ENCODE results near the gene L3MBTL4. TPM values are rescaled to one million over a fixed set of nuclear protein-coding genes. Genes with fewer than 3 reads are reported as not detected.

L3MBTL4 gene
- total RNA-seq, 2 experiments from 2014 or later = not detected

DNA sequence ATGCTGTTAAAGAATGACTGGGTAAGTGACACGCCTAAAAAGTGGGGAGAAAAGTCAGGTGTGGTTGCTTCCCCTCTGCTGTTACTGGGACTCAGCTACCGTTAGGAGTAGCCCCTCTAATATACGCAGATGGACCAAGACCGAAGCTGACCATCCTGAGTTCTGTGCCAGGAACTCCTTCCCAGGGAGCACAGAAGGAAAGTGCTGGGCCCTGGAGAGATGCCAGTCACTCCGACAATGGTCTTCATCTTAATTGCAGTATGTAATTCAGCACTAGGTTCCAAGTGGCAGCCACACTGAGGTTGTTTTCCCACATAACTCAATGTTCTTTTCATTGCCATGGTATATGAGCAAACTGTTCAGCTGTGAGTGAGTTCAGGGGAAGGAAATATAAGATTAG is 499.8 kb downstream of the L3MBTL4 start:
- no peaks in the 10 kb centered on the region for H3K36me3 ChIP-seq (ENCODE audit: insufficient read depth, low read length)
- no peak overlapping the region for H2AFZ ChIP-seq (ENCODE audit: low read length)
- DNase-seq (ENCODE audit: low spot score) = no peak
- H3K9me2 ChIP-seq (ENCODE audit: insufficient read depth, low read length) = no peaks in the 10 kb centered on the region
- intact Hi-C loops (cut with micrococcal nuclease; ENCODE audit: unreplicated experiment) = no loop called here
- H3K9me3 ChIP-seq (ENCODE audit: low read length) = no peaks in the 10 kb centered on the region
- H3K4me2 ChIP-seq (ENCODE audit: low read length) = no peak overlapping the region
- no peaks in the 10 kb centered on the region for H4K20me1 ChIP-seq (ENCODE audit: insufficient read depth, low read length)
- no peaks in the 10 kb centered on the region for H3K79me2 ChIP-seq (ENCODE audit: insufficient read depth, low read depth, low read length)
- H3K4me1 ChIP-seq (ENCODE audit: insufficient read depth, low read length, poor library complexity, severe bottlenecking) = no peaks in the 10 kb centered on the region
- no peak overlapping the region for H3K4me3 ChIP-seq (ENCODE audit: low read depth, low read length, poor library complexity, severe bottlenecking)
- BruUV-seq (replicated peaks) = no TSS peak
- POLR2A ChIA-PET = interaction anchor here (0.6 kb wide), 1 partner anchor 216 kb away, joined by 3 read pairs; no protein-coding TSS in a partner anchor
- CTCF ChIA-PET (ENCODE audit: unreplicated experiment) = no interaction called here
- no peak overlapping the region for H3K27ac ChIP-seq (ENCODE audit: low read depth, low read length, poor library complexity, severe bottlenecking)
- no peak for TF ChIP-seq EZH2phosphoT487 (IDR thresholded peaks at IDR 0.05; ENCODE audit: borderline replicate concordance, low read depth, low read length)
- TF ChIP-seq, protein P1, sequence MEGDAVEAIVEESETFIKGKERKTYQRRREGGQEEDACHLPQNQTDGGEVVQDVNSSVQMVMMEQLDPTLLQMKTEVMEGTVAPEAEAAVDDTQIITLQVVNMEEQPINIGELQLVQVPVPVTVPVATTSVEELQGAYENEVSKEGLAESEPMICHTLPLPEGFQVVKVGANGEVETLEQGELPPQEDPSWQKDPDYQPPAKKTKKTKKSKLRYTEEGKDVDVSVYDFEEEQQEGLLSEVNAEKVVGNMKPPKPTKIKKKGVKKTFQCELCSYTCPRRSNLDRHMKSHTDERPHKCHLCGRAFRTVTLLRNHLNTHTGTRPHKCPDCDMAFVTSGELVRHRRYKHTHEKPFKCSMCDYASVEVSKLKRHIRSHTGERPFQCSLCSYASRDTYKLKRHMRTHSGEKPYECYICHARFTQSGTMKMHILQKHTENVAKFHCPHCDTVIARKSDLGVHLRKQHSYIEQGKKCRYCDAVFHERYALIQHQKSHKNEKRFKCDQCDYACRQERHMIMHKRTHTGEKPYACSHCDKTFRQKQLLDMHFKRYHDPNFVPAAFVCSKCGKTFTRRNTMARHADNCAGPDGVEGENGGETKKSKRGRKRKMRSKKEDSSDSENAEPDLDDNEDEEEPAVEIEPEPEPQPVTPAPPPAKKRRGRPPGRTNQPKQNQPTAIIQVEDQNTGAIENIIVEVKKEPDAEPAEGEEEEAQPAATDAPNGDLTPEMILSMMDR (conservative IDR thresholded peaks at IDR 0.05; ENCODE audit: low read length) = no peak

DNA sequence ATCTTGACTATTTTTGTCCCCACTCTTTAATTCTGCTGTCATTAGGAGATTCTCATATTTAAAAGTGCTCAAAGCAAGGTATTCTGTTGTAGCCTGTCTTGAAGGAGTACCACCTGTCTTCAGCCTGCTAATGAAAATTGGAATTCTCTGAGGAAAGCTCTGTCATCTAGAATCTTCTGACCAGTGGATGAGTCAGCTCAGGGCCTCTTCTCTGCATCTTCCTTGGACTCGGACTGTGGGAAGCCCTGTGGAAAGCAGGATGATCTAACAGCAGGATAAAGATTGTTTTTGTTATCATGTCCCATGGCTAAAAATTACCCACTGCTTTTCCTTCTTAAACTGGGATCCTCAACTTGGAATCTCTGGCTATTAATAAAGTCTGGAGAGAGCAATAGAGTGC is 500.7 kb downstream of the L3MBTL4 start:
- no peaks in the 10 kb centered on the region for H3K79me2 ChIP-seq (ENCODE audit: insufficient read depth, low read depth, low read length)
- H3K4me1 ChIP-seq (ENCODE audit: insufficient read depth, low read length, poor library complexity, severe bottlenecking) = no peaks in the 10 kb centered on the region
- CTCF ChIA-PET (ENCODE audit: unreplicated experiment) = no interaction called here
- DNase-seq (ENCODE audit: low spot score) = no peak
- no peaks in the 10 kb centered on the region for H3K36me3 ChIP-seq (ENCODE audit: insufficient read depth, low read length)
- POLR2A ChIA-PET = interaction anchor here (0.6 to 0.7 kb wide), 2 partner anchors 10 to 12 kb away, joined by 3 read pairs; no protein-coding TSS in a partner anchor
- no peak overlapping the region for H3K4me2 ChIP-seq (ENCODE audit: low read length)
- H2AFZ ChIP-seq (ENCODE audit: low read length) = no peak overlapping the region
- intact Hi-C loops (cut with micrococcal nuclease; ENCODE audit: unreplicated experiment) = no loop called here
- H4K20me1 ChIP-seq (ENCODE audit: insufficient read depth, low read length) = no peaks in the 10 kb centered on the region
- TF ChIP-seq, protein P1 (conservative IDR thresholded peaks at IDR 0.05; ENCODE audit: low read length) = no peak
- TF ChIP-seq EZH2phosphoT487 (IDR thresholded peaks at IDR 0.05; ENCODE audit: borderline replicate concordance, low read depth, low read length) = no peak
- H3K4me3 ChIP-seq (ENCODE audit: low read depth, low read length, poor library complexity, severe bottlenecking) = no peak overlapping the region
- no peak overlapping the region for H3K27ac ChIP-seq (ENCODE audit: low read depth, low read length, poor library complexity, severe bottlenecking)
- BruUV-seq (replicated peaks) = no TSS peak
- H3K9me2 ChIP-seq (ENCODE audit: insufficient read depth, low read length) = no peaks in the 10 kb centered on the region
- H3K9me3 ChIP-seq (ENCODE audit: low read length) = no peaks in the 10 kb centered on the region

DNA sequence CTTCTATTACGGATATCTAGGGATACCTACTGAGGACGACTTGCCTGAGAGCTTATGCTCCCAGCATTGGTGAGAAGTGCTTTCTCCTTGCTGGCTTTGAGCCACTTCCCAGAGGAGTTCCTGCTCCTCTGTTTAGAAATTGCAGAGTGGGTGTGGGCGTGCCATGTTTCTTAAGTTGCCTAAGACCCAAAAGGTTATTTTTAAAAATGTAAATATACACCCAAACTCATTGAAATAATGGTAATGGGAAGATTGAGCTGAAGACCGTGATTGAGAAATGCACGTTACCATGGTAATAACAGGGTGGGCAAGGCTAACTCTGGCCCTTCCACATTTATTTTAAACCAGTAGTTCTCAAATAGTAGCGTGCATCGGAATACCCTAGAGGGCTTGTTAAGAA is 502.1 kb downstream of the L3MBTL4 start:
- POLR2A ChIA-PET = no interaction called here

More for the DNA sequence above, 502.1 kb downstream of the L3MBTL4 start:
- CTCF ChIA-PET (ENCODE audit: unreplicated experiment) = no interaction called here
- Histone ChIP-seq H3K9me2 (ENCODE audit: insufficient read depth, low read length) (no peaks in the 10 kb centered on the region), H3K4me1 (ENCODE audit: insufficient read depth, low read length, poor library complexity, severe bottlenecking) (no peaks in the 10 kb centered on the region), H3K9me3 (ENCODE audit: low read length) (no peaks in the 10 kb centered on the region), H3K79me2 (ENCODE audit: insufficient read depth, low read depth, low read length) (no peaks in the 10 kb centered on the region), H4K20me1 (ENCODE audit: insufficient read depth, low read length) (no peaks in the 10 kb centered on the region), H3K27ac (ENCODE audit: low read depth, low read length, poor library complexity, severe bottlenecking) (no peak overlapping the region), H3K36me3 (ENCODE audit: insufficient read depth, low read length) (no peaks in the 10 kb centered on the region), H3K4me3 (ENCODE audit: low read depth, low read length, poor library complexity, severe bottlenecking) (no peak overlapping the region), H3K4me2 (ENCODE audit: low read length) (no peak overlapping the region), H2AFZ (ENCODE audit: low read length) (no peak overlapping the region)
- no TSS peak for BruUV-seq (replicated peaks)
- intact Hi-C loops (cut with micrococcal nuclease; ENCODE audit: unreplicated experiment) = no loop called here
- TF ChIP-seq, protein P1 (conservative IDR thresholded peaks at IDR 0.05; ENCODE audit: low read length) = no peak
- DNase-seq (ENCODE audit: low spot score) = no peak
